Measurements from ENCODE around the gene POU4F3.
"Not testable (repeated sequence)": the region's sequence is repeated elsewhere in the genome, so short reads cannot be mapped to it uniquely, and the experiment has no call there.

The POU4F3 gene, protein sequence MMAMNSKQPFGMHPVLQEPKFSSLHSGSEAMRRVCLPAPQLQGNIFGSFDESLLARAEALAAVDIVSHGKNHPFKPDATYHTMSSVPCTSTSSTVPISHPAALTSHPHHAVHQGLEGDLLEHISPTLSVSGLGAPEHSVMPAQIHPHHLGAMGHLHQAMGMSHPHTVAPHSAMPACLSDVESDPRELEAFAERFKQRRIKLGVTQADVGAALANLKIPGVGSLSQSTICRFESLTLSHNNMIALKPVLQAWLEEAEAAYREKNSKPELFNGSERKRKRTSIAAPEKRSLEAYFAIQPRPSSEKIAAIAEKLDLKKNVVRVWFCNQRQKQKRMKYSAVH

DNA sequence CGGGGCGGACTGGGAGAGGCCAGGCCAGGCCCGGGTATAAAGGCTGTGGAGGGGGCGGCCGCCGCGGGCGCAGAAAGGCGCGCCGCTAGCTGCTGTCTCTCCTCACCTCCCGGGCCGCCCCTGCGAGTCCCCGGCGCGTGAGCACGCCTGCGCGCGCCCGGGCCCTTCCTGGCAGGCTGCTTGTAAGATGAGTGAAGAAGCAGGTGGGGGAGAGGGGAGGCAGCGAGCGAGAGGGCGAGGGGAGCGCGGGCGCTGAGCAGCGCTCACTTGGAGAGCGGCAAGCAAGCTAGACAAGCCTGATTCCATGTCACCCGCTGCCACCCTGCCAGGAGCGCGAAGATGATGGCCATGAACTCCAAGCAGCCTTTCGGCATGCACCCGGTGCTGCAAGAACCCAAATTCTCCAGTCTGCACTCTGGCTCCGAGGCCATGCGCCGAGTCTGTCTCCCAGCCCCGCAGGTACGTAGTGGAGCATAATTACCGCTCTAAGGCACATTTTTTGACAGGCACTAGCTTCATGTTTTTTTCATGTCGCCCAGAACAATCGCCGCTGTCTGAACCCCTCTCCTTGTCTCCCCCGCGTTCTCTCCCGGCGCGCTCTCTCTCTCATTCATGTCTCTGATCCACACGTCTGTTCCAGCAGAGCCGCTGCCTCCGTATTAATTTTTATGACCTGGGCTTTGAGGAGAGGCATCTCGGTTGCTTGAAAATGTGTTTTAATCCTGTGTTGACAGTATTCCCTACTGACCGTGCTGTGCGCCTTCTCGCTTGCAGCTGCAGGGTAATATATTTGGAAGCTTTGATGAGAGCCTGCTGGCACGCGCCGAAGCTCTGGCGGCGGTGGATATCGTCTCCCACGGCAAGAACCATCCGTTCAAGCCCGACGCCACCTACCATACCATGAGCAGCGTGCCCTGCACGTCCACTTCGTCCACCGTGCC, at the start of gene POU4F3:
Gene POU4F3, plus strand, starts transcription at position 66 of the 941 bp plus-strand sequence. Its CDS starts 274 bp downstream, at position 340.
- no peak for DNase-seq (ENCODE audit: low read depth)

DNA sequence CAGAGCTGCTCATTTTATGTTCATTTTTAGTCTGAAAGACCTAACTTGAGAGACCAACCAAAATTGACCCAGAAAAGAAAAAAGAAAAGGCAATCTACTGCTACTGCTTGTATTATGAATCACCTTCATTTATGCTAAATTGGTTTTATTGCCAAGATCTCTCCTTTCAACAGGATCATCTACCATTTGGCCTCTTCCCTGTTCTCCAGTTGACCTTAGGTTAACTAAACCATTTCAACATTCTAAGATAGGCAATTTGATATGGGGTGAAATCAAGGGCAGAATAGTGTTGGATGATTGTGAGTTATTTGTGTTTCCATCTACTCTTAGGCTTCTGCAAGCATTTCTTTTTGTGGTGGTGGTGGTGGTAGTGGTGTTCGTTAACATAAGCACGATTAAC, 48.3 kb upstream of the POU4F3 start:
- DNase-seq (ENCODE audit: low read depth): no peak

DNA sequence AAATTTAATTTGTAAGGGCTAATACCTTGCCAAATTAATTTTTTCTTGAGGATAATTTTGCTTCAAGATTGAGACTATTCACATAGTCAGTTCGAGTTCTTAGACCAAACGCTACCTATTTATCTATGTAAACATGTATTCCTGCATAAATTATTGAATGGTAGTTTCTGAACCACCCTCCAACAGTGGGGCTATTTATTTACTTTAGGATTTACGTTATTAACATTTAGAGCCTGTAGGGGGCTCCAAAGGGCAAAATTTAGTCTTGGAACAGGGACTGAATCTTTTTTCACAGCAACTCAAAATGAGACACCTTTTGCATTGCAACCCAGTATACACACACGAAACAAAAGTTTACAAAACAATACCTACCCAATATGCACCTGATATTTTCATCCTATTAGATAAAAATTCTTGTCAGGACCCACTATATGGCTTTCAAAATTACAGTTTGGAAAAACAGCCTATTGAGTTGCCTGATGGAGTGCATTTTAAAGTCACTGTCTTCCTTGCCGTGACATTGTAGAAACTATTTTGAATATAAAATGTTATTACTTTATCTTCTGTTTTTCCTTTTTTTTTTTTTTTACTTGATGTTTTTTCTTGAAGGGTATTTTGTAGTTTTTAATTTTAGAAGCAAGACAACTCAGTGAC, 47.1 kb upstream of the POU4F3 start:
- DNase-seq (ENCODE audit: low read depth): no peak

- no peak for DNase-seq (ENCODE audit: low read depth)
Measured at GRCh38 chr5:146296245-146296644, 42.4 kb upstream of the POU4F3 start.

- DNase-seq (ENCODE audit: low read depth): not testable (repeated sequence)
Measured at GRCh38 chr5:146298920-146299319, 39.7 kb upstream of the POU4F3 start.

DNA sequence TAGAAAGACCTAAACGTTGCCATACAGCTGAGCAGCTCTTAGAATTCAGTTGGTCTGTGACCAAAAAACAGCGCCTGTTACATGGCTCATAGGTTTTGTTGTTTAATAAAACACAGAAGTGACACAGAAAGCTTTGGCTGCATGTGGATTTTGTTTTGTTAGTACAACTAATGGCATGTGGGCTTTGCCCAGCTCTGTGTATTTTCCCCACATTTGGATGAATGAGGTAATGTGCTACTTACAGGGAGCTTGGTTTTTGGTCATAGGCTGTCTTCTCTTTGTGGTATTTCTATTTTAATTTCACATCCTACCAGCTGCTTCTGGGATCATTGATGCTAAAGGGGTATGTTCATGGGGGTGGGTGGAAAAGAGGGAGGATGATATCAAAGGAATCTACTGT, 37.0 kb upstream of the POU4F3 start:
- no peak for DNase-seq (ENCODE audit: low read depth)

DNA sequence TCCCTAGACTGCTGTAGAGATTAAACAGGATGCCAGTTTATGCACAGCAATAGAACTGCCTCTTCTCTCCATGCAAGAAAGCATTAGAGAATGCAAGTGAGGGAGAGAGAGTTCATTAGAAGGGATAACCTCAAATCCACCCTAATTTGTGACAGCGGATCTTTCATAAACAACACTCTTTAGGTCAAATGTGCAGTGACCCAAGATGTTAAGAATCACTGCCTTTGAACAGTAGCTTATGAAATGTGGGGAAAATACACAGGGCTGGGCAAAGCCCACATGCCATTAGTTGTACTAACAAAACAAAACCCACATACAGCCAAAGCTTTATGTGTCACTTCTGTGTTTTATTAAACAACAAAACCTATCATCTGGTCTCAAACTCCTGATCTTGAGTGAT, 36.2 kb upstream of the POU4F3 start:
- no peak for DNase-seq (ENCODE audit: low read depth)

GRCh38 chr5:146306838-146307237, 31.8 kb upstream of the POU4F3 start:
- DNase-seq (ENCODE audit: low read depth): no peak

- DNase-seq (ENCODE audit: low read depth): no peak
Measured at GRCh38 chr5:146307796-146308195, 30.8 kb upstream of the POU4F3 start.

- no peak for DNase-seq (ENCODE audit: low read depth)
Measured at GRCh38 chr5:146310540-146310939, 28.1 kb upstream of the POU4F3 start.

- DNase-seq (ENCODE audit: low read depth): no peak
Measured at GRCh38 chr5:146311278-146311677, 27.4 kb upstream of the POU4F3 start.

GRCh38 chr5:146313027-146313426, 25.6 kb upstream of the POU4F3 start:
- no peak for DNase-seq (ENCODE audit: low read depth)

DNA sequence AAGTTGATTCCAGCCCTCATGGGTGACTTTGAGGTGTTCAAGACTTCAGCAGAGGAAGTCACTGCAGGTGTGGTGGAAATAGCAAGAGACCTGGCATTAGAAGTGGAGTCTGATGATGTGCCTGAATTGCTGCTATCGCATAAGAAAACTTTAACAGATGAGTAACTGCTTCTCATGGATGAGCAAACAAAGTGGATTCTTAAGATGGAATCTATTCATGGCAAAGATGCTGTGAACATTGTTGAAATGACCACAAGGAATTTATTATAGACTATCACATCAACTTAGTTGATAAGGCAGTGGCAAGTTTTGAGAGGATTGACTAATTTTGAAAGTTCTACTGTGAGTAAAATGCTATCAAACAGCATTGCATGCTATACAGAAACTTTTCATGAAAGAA, 17.1 kb upstream of the POU4F3 start:
- DNase-seq (ENCODE audit: low read depth): no peak

GRCh38 chr5:146327257-146327870, 11.3 kb upstream of the POU4F3 start:
- no peak for DNase-seq (ENCODE audit: low read depth)

DNA sequence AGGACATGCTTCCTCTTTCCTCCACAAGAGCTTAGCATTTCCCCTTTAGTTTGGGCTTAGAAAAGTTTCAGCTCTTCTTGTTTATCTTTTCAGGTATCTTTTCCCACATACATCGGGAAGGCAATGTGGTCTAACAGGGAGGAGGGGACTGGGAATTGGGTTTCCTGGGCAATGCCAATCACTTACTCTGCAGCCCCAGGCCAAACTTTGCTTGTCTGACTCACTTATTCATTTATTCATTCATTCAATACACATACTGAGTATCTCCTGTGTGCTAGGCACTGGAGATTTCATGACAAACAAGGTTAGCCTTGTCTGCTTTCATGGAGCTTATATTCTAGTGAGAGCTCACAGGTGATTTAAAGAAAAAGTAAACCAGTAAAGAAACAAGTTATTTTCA, 10.7 kb upstream of the POU4F3 start:
- no peak for DNase-seq (ENCODE audit: low read depth)

DNA sequence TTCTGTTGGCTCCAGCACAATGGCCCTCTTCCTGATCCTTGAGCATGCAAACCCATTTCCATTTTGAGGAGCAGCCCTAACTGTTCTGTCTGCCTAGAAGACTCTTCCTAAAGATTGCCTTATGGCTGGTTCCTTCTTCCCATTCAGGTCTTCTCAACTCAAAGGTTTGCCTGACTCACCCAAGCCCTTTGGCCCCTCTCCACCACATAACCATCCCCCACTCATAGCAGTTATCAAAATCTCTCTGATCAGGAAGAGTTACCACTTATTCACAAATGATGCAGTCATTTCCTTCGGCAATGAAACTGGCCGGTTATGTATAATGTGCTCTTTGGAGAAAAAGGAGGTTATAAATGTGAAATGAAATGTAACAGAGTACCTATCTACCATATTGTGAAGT, 8.9 kb upstream of the POU4F3 start:
- DNase-seq (ENCODE audit: low read depth): no peak

DNA sequence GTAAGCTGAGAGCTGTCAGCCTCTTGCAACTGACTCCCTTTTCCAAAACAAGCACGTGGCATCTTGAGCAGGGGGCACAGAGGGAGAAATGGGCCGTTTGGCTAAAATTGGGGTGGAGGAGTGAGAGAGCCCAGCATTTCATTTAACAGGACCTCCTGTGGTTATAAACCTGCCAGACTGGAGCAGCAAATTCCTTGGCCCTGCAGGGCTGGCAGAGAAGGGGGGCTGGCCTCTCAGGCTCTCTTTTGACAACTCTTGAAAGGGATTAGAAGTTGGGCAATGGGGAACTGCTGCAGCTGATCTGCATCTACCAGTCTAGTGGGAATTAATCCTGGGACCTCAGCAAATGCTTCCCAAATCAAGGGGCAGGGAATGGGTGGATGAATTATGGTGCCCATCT, 7.2 kb upstream of the POU4F3 start:
- no peak for DNase-seq (ENCODE audit: low read depth)

DNA sequence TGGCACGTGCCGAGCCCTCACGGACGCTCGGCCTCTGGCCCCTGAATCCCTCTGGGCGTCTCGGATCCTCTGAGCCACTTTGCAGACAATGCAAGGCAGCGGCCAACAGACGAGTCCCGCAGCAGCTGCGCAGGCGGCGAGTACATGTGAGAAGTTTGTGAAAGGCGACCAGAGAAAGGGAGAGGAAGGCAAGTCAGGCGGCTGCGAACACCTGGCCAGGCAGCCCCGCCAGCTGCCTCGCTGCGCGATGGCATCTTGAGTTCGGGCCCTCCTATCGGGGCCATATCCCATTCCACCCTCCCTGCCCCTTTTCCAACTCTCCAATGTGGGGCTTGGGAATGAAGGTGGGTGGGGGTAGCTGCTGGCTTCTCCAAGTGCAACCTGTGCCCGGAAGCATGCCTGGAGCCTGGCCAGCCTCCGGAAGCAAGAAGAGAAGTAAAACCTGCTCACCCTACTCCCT, 4.5 kb upstream of the POU4F3 start:
- DNase-seq (ENCODE audit: low read depth): no peak

DNA sequence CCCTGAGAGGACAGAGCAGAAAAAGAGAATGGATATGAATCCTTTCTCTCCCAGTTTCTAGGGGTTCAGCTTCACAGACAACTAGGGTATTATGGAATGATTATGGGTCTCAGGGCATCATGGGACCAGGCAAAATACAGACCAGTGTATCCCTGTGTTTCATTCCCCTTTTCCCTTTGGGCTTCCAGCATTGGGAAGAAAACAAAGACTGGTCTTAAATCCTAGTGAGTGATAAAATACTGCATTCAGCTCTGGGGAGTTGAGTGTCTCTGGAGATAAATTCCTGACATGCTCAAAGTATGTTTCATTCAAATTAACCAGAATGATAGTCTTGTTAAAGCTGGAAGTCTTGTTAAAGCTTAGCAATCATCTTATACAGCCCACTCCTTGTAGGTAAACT, 2.4 kb upstream of the POU4F3 start:
- no peak for DNase-seq (ENCODE audit: low read depth)

GRCh38 chr5:146337264-146337904, 1.3 kb upstream of the POU4F3 start:
- no peak for DNase-seq (ENCODE audit: low read depth)

- DNase-seq (ENCODE audit: low read depth): no peak
Measured at GRCh38 chr5:146337928-146338327, 711 bp upstream of the POU4F3 start.

Data from stimulated activated CD8-positive, alpha-beta memory T cell treated with anti-CD3 and anti-CD28 coated beads, Interleukin-12 subunit alpha, Interleukin-12 subunit beta, amount 100 ng/mL, for 1 hour (primary cell).